GM18502 (cell line): Measurements from ENCODE around the gene CGB1.
"Not testable (repeated sequence)": the region's sequence is repeated elsewhere in the genome, so short reads cannot be mapped to it uniquely, and the experiment has no call there.

Source experiments
- ATAC-seq: cut with Tn5 transposase; IDR thresholded peaks from one replicate; pipeline ENCODE4 v1.9.1; 2021; ENCODE audit warnings: mild to moderate bottlenecking; ENCODE audit not compliant: unreplicated experiment, poor library complexity

Gene CGB1

GRCh38 chr19:49059053-49059452, 22.4 kb upstream of the CGB1 start:
- ATAC-seq, result no peak

- ATAC-seq, result no peak
Observed at GRCh38 chr19:49058562-49058961, 21.9 kb upstream of the CGB1 start.

GRCh38 chr19:49057636-49058234, 21.0 kb upstream of the CGB1 start, which contains the start of gene CGB7:
Gene CGB7, minus strand, starts transcription at chr19:49057749. Its CDS starts 2,374 bp downstream, at chr19:49055375.
- ATAC-seq, result no peak

- not testable (repeated sequence) for ATAC-seq
Observed at GRCh38 chr19:49056902-49057596, 20.4 kb upstream of the CGB1 start.

- no peak for ATAC-seq
Observed at GRCh38 chr19:49056101-49056901, 19.6 kb upstream of the CGB1 start.

- not testable (repeated sequence) for ATAC-seq
Observed at GRCh38 chr19:49050376-49051033, 13.8 kb upstream of the CGB1 start.

GRCh38 chr19:49049834-49050233, 13.1 kb upstream of the CGB1 start:
- not testable (repeated sequence) for ATAC-seq

- not testable (repeated sequence) for ATAC-seq
Observed at GRCh38 chr19:49049011-49049410, 12.3 kb upstream of the CGB1 start, which contains the start of gene CGB8. Gene CGB8, minus strand, starts transcription at chr19:49049111. Its CDS starts 372 bp downstream, at chr19:49048739.

GRCh38 chr19:49043548-49043947, 6.9 kb upstream of the CGB1 start, which contains the start of gene CGB5:
Gene CGB5, plus strand, starts transcription at chr19:49043848. Its CDS starts 362 bp downstream, at chr19:49044210.
- ATAC-seq, result not testable (repeated sequence)

GRCh38 chr19:49042666-49043065, 6.0 kb upstream of the CGB1 start:
- ATAC-seq, result not testable (repeated sequence)

GRCh38 chr19:49042177-49042576, 5.5 kb upstream of the CGB1 start:
- ATAC-seq, result no peak

- ATAC-seq, result not testable (repeated sequence)
Observed at GRCh38 chr19:49039736-49040135, 3.0 kb upstream of the CGB1 start.

- not testable (repeated sequence) for ATAC-seq
Observed at GRCh38 chr19:49038557-49039276, 2.0 kb upstream of the CGB1 start.

- ATAC-seq, result not testable (repeated sequence)
Observed at GRCh38 chr19:49038111-49038510, 1.4 kb upstream of the CGB1 start.

- not testable (repeated sequence) for ATAC-seq
Observed at GRCh38 chr19:49031642-49032301, 4.9 kb downstream of the CGB1 start, which contains the start of gene CGB2. Gene CGB2, plus strand, starts transcription at chr19:49031890. Its CDS starts 206 bp downstream, at chr19:49032096.

GRCh38 chr19:49030323-49030722, 6.4 kb downstream of the CGB1 start:
- ATAC-seq, result not testable (repeated sequence)

- not testable (repeated sequence) for ATAC-seq
Observed at GRCh38 chr19:49029749-49030148, 6.9 kb downstream of the CGB1 start.

GRCh38 chr19:49028686-49029085, 8.0 kb downstream of the CGB1 start:
- not testable (repeated sequence) for ATAC-seq

- not testable (repeated sequence) for ATAC-seq
Observed at GRCh38 chr19:49025599-49025998, 11.1 kb downstream of the CGB1 start.
